Measurements from ENCODE around the gene SIVA1.

DNA sequence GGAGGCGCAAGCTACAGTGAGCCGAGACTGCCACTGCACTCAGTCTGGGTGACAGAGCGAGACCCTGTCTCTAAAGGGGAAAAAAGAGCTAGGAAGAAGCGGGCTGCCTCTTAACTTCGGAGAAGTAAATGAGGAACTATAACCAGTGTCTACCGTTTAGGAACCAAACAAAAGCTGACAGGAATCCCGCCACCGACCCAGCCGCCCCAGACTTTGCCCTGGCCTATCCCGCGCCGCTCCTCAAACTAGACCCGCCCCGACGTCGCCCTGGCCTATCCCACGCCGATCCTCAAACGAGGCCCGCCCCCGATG is 568 bp upstream of the SIVA1 start:
- TF ChIP-seq FOXM1 (IDR thresholded peaks at IDR 0.05; ENCODE audit: borderline replicate concordance) (no peak), BHLHE40 (IDR thresholded peaks at IDR 0.05; ENCODE audit: borderline replicate concordance) (no peak), CTBP1 (IDR thresholded peaks at IDR 0.05; ENCODE audit: borderline replicate concordance) (no peak)
- TF ChIP-seq, protein P1, sequence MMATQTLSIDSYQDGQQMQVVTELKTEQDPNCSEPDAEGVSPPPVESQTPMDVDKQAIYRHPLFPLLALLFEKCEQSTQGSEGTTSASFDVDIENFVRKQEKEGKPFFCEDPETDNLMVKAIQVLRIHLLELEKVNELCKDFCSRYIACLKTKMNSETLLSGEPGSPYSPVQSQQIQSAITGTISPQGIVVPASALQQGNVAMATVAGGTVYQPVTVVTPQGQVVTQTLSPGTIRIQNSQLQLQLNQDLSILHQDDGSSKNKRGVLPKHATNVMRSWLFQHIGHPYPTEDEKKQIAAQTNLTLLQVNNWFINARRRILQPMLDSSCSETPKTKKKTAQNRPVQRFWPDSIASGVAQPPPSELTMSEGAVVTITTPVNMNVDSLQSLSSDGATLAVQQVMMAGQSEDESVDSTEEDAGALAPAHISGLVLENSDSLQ (IDR thresholded peaks at IDR 0.05) = no peak
